HG02970 (cell line): ENCODE data around the gene RPH3AL.
A peak's percentile ranks its signal among the peaks of the same experiment; 100 is the strongest.

Experiments
- ATAC-seq: cut with Tn5 transposase; IDR thresholded peaks from one replicate; pipeline ENCODE4 v1.9.1; 2021; ENCODE audit warnings: mild to moderate bottlenecking, moderate library complexity, moderate number of reproducible peaks; ENCODE audit not compliant: unreplicated experiment, low FRiP score

The RPH3AL gene

DNA sequence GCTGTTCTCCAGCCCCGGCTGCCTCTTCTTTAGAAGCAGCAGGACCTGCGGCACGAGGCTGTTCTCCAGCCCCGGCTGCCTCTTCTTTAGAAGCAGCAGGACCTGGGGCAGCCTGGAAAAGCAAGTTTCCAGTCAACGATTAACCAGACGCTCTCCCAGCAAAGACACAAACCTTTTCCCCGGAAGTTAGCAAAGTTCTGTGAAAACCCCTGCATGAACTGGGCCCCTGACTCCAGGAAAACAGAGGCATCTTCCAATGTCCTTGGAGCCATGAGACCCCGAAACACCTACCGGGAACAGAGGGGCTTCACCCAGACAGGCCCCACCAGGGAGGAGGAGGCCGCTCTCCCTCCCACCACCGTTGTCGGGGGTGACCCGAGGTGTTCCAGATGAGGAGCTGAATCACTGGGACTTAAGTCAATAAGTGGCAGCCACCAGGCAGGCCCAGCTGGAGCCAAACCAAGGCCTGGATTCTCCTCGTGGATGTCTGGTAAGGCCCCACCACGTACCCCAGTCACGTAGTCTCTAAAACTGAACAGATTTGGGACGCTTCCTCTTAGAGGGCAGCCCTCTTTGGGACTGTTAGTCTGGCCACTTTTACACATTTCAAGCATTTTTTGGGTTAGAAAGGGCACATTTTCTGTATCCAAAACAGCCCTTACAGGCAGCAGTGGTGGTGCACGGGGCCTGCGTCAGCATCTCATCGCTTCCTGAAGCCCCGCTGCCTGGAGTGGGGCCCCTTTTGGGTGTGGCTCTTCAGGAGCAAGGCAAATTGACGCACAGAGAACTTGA lies at the start of gene RPH3AL:
Gene RPH3AL (minus strand): TSS at position 387 of the 792 bp plus-strand sequence. CDS start 25,264 bp downstream, outside the sequence.
- no peak for ATAC-seq

GRCh38 chr17:400257-400656 lies 47.6 kb upstream of the RPH3AL start:
- no peak for ATAC-seq

DNA sequence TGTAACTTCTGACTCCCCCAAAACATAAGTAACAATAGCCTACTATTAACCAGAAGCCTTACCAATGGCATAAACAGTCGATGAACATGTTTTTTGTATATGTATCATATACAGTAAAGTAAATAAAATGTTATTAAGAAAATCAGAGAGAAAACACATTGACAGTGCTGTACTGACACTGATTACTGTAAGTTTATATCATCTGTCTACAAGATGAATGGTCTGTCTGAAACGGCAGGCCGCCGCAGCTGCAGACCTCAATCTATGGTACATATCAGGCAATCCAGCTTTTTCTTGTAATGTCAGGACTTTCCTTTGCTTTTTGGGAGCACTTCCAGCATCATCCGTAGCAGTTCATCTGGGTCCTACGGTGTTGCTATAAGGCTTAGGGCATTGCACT lies 44.2 kb upstream of the RPH3AL start:
- no peak for ATAC-seq

GRCh38 chr17:395974-396373 lies 43.4 kb upstream of the RPH3AL start:
- no peak for ATAC-seq

GRCh38 chr17:395179-395578 lies 42.6 kb upstream of the RPH3AL start:
- ATAC-seq: no peak

- no peak for ATAC-seq
Measured at GRCh38 chr17:394718-395095, 42.1 kb upstream of the RPH3AL start.

DNA sequence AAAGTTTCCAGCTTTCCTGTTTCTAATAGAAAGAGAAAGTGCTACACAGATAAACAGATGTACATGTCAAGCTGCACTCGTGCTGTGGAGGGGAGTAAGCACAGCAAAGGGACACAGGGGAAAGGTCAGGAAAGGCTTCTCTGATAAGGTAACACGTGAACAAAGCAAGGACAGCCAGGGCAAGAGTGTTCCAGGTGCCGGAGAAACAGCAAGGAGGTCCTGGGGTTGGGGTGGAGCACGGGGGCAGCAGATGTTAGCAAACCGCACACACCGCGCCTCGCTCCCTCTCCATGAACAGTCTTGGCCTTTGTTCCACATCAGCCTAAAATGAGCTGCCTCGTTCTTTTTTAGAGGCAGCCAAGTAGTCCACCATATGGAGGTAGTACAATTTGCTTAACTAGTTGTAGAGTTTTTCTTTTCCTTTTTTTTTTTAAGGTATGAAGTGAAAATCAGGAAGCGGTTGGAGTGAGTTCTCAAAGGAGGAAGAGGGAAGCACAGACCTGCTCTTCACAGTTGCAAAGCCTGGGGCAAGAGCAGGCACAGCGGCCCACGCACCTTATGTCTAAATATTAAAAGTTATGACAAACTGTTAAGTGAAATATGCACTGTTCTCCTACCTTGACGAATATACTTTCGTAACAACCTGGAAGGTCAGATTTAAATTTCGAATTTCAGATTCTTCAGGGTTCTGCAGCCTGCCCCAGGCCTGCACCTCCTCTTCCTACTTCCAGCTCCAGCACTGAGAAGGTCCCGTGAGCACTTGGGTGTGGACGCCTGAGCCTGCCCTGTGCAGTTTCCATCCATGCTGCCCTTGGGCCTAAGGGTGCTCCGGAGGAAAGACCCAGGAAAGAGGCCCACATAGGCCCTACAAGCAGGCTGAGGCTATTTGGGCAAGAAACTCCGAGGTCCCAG lies 41.5 kb upstream of the RPH3AL start:
- no peak for ATAC-seq

DNA sequence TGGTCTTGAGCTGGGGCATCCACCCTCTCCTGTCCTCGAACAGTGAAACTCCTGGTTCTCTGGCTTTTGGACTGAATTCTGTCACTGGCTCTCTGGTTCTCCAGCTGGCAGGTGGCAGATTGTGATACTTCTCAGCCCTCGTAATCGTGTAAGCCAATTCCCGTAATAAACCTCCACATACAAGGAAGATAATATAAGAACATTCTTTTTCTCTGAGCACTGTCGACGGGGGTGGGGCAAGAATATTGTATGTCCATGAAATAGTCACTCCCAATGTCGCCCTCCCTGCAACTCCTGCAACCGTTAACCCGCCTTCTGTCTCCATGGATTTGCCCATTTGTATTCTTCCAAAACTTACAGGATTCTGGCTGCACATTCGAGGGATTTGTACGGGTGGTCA lies 39.2 kb upstream of the RPH3AL start:
- no peak for ATAC-seq

- no peak for ATAC-seq
Measured at GRCh38 chr17:390025-390424, 37.4 kb upstream of the RPH3AL start.

GRCh38 chr17:388087-388486 lies 35.5 kb upstream of the RPH3AL start:
- ATAC-seq: no peak

GRCh38 chr17:386141-386876 lies 33.7 kb upstream of the RPH3AL start:
- peak; percentile 59 for ATAC-seq

DNA sequence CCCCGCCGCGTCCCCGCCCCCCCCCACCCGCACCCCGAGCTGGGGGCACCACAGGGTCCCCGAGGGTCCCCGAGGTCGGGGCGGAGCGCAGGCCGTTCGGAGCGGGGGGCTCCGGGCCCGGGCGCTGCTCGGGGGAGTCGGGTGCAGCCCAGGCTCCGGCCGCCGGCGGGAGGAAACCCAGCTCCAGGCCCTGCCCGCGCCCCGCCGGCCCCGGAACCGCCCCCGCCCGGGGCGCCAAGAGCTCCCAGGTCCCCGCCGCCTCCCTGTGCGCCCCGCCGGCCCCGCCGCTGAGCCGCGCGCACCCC lies 33.2 kb upstream of the RPH3AL start:
- ATAC-seq: no peak

- ATAC-seq: no peak
Measured at GRCh38 chr17:385178-385835, 32.7 kb upstream of the RPH3AL start.

- ATAC-seq: no peak
Measured at GRCh38 chr17:384622-385177, 32.1 kb upstream of the RPH3AL start.

DNA sequence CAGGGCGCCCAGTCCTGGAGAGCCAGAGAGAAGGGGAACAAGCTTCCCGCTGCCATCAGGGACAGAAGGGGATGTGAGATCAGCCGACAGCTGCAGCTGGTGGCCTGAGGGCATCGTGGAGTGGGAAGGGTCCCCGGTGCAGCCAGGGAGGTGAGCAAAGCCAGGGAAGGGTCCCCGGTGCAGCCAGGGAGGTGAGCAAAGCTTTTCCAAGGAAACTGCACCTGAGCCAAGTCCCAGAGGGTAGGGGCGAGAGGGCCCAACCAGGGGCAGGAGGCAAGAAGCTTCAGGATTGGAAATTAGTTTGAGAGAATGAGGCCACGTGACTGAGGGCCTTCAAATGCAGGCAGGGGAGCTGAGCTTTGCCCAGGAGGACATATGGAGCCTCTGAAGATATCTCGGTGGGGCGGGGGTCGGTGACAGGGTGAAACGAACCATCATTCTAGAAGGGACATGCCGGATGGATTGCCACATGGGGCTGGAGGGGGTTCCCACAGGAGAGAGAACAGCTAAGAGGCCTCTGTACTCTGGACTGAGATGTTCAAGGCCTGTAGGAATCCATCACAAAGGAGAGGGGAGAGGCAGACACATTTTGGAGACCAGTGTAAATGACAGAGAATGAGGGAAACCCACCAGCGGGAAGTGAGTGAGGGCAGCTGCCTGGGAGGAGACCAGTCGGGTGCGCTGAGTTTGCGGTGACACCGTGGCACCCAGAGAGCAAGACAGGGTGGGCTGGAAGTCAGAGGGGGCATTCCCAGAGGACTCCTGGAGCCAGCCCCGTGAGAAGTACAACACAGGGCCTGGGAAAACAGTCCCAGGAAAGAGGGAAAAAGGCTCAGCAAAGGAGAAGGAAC lies 31.4 kb upstream of the RPH3AL start:
- ATAC-seq: no peak

DNA sequence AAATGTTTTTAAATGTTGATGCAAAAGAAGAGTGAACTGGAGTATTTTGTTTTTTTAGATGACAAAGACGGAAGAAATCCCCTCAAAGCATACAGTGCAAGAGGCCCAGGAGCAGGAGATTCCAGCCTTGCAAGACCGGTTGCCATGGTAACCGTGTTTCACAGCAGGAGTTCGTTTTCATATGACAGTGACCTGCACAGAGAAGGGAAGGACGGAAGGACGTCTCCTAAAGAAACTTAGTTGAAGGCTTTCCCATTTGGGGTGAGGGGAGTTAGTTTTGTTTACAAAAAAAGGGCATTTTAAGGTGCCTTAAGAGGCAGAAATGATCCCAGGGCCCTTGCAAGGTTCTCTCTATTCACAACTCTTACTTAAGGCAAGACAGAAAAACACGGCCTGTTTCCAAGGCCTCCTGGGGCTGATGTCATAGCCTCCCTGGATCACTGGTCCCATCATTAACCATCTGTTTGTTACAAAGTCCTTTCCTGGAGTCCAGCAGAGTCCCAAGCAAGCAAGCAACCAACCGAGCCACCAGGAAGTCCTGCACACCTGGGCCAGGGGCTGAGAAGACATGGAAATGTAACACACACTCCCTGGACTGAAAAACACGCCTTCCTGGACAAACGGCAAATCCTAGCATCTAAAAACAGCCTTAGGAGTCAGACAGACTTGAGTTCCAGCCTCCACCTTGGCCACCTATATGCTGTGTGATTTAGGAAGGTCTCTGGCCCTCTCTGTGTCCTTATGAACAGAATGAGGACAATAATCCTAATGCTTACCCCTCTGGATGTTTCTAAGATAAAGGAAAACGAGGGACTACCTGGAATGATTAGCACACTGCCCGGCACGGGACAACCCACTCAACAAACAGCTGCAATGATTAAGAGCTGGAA lies 30.3 kb upstream of the RPH3AL start:
- ATAC-seq: no peak

DNA sequence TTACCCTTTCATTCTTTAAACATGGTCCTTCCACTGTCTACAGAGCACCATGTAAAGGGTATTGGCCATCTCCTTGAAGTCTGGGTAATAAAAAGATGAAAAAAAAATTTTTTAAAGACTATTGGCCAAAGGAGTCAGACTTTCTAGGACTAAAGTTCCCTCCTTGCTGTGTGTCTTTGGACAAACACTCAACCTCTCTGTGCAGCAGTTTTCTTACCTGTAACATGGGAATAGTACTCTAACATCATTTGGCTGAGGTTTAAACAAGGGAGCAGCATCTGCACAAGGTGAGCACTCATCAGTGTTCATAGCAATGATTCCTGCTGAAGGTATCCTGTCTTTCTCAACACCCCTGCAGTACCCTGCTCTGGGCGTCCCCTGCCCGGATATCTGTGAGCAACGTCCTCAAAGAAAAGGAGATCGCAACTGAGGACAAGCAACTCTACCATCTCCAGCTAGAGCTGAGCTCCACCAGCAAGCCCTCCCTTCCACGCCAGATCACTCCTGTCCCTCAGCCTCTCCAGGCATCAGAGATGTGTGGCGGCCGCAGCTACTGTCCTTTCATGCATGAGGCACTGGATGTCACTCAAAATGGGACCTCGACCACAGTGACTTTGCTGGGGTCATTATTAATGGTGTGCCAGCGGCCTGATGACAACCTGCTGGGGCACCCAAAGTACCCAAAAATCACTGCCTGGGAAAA lies 29.5 kb upstream of the RPH3AL start:
- ATAC-seq: no peak

- ATAC-seq: no peak
Measured at GRCh38 chr17:381516-381915, 28.9 kb upstream of the RPH3AL start.
